Activated T-cell treated with anti-CD3 and anti-CD28 coated beads, Interleukin-2, amount 50 U/mL, for 4 hours (primary cell): ENCODE results near the gene CTDNEP1. TPM values are rescaled to one million over a fixed set of nuclear protein-coding genes. Genes with fewer than 3 reads are reported as not detected.

Source experiments
- ATAC-seq, 2 donors: fragments of 200-7000 bp; cut with Tn5 transposase; one replicate each; pipeline ENCODE4 v1.10.0; 2021
- DNase-seq: peaks from one replicate; pipeline ENCODE4 v3.0.0-alpha.2; 2020
- H3K27me3 Mint-ChIP-seq: one replicate; pipeline ENCODE4 v1.8.0; 2021; ENCODE audit warnings: low read depth, mixed read lengths
- H3K36me3 Mint-ChIP-seq: one replicate; pipeline ENCODE4 v1.8.0; 2022; ENCODE audit warnings: mixed read lengths; ENCODE audit not compliant: insufficient read depth
- H3K4me1 Mint-ChIP-seq: one replicate; pipeline ENCODE4 v1.8.0; 2021; ENCODE audit warnings: low read depth, mixed read lengths
- H3K4me3 Mint-ChIP-seq: one replicate; pipeline ENCODE4 v1.8.0; 2021; ENCODE audit warnings: mild to moderate bottlenecking, moderate library complexity, mixed read lengths
- H3K9me3 Mint-ChIP-seq: one replicate; pipeline ENCODE4 v1.8.0; 2021; ENCODE audit warnings: mixed read lengths
- total RNA-seq, 3 donors: library from RNA; stranded (reverse); gene quantifications; one replicate each; pipeline ENCODE4 v1.2.1, GENCODE V29; 2021

Gene CTDNEP1
- total RNA-seq, 3 donors from 2014 or later: 190 to 210 (median 196) TPM

- H3K36me3 Mint-ChIP-seq: no peaks in the 10 kb centered on the region
- peak overlapping the region; percentile 84 for H3K4me3 Mint-ChIP-seq
- peak; percentile 81 to 82 for ATAC-seq
- DNase-seq: peak; percentile 99
- H3K4me1 Mint-ChIP-seq: peaks cover 61% of the 10 kb centered on the region
- H3K9me3 Mint-ChIP-seq: no peaks in the 10 kb centered on the region
- peaks cover 6% of the 10 kb centered on the region for H3K27me3 Mint-ChIP-seq
These were observed 37.0 kb downstream of the CTDNEP1 start for GRCh38 chr17:7214300-7215135.

- Mint-ChIP-seq H3K4me3 (peak overlapping the region; percentile 84), H3K27me3 (peaks cover 6% of the 10 kb centered on the region), H3K4me1 (peaks cover 55% of the 10 kb centered on the region), H3K9me3 (no peaks in the 10 kb centered on the region), H3K36me3 (no peaks in the 10 kb centered on the region)
- DNase-seq: no peak
- no peak for ATAC-seq
These were observed 37.6 kb downstream of the CTDNEP1 start for GRCh38 chr17:7213895-7214299.

GRCh38 chr17:7211491-7212273 lies 39.9 kb downstream of the CTDNEP1 start:
- no peaks in the 10 kb centered on the region for H3K9me3 Mint-ChIP-seq
- peaks cover 39% of the 10 kb centered on the region for H3K4me1 Mint-ChIP-seq
- ATAC-seq: no peak
- peaks cover 6% of the 10 kb centered on the region for H3K27me3 Mint-ChIP-seq
- H3K4me3 Mint-ChIP-seq: no peak overlapping the region
- DNase-seq: no peak
- H3K36me3 Mint-ChIP-seq: no peaks in the 10 kb centered on the region

GRCh38 chr17:7208754-7209460 lies 42.6 kb downstream of the CTDNEP1 start:
- H3K4me1 Mint-ChIP-seq: peaks cover 39% of the 10 kb centered on the region
- no peaks in the 10 kb centered on the region for H3K9me3 Mint-ChIP-seq
- H3K4me3 Mint-ChIP-seq: no peak overlapping the region
- no peaks in the 10 kb centered on the region for H3K36me3 Mint-ChIP-seq
- H3K27me3 Mint-ChIP-seq: peaks cover 6% of the 10 kb centered on the region
- DNase-seq: no peak
- no peak for ATAC-seq

GRCh38 chr17:7208027-7208571 lies 43.4 kb downstream of the CTDNEP1 start:
- Mint-ChIP-seq H3K36me3 (no peaks in the 10 kb centered on the region), H3K4me3 (no peak overlapping the region), H3K27me3 (peaks cover 6% of the 10 kb centered on the region), H3K9me3 (no peaks in the 10 kb centered on the region), H3K4me1 (peaks cover 36% of the 10 kb centered on the region)
- DNase-seq (no peak), ATAC-seq (no peak)

- no peak overlapping the region for H3K4me3 Mint-ChIP-seq
- peaks cover 36% of the 10 kb centered on the region for H3K4me1 Mint-ChIP-seq
- peaks cover 6% of the 10 kb centered on the region for H3K27me3 Mint-ChIP-seq
- DNase-seq (no peak), ATAC-seq (no peak)
- no peaks in the 10 kb centered on the region for H3K36me3 Mint-ChIP-seq
- no peaks in the 10 kb centered on the region for H3K9me3 Mint-ChIP-seq
These were observed 44.2 kb downstream of the CTDNEP1 start for GRCh38 chr17:7207120-7208001.

GRCh38 chr17:7205561-7205960 lies 46.0 kb downstream of the CTDNEP1 start:
- no peaks in the 10 kb centered on the region for H3K9me3 Mint-ChIP-seq

DNA sequence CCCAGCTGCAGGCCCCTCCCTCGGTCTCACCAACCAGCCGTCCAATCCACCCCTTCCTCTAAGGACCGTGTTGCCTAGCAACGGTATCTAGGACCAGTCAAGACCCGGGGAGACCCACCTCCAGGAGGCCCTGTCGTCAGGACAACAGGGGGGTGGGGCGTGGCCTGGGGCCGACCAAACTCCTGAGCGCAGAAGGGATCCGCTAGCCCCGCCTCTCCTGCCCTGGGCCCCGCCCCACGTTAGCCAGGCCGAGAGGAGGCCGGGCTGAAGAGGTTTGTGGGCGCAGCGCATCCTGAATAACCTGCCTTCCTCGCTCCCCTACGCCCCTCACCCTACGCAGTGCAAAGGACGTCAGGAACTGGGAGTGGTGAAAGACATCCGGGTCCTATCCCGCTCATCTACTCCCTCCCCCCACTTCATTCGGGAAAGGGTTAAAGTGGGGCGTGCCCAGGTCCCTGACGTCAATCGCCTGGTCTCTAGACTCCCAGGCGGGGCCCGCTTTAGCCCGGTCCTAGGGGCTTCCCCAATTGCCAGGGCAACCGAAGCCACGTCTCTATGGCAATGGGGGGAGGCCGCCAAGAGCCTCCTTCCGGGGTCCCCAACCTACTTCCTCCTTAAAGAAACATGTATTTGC lies 46.6 kb downstream of the CTDNEP1 start:
- no peaks in the 10 kb centered on the region for H3K27me3 Mint-ChIP-seq
- H3K36me3 Mint-ChIP-seq: no peaks in the 10 kb centered on the region
- DNase-seq: peak; percentile 91
- H3K4me1 Mint-ChIP-seq: peaks cover 28% of the 10 kb centered on the region
- peak overlapping the region; percentile 71 for H3K4me3 Mint-ChIP-seq
- peak; percentile 87 to 90 for ATAC-seq
- H3K9me3 Mint-ChIP-seq: no peaks in the 10 kb centered on the region

More at GRCh38 chr17:7205561-7205960, 46.0 kb downstream of the CTDNEP1 start:
- Mint-ChIP-seq H3K27me3 (no peaks in the 10 kb centered on the region), H3K4me1 (peaks cover 30% of the 10 kb centered on the region), H3K36me3 (no peaks in the 10 kb centered on the region), H3K4me3 (peak overlapping the region; percentile 71)
- ATAC-seq (no peak), DNase-seq (no peak)

DNA sequence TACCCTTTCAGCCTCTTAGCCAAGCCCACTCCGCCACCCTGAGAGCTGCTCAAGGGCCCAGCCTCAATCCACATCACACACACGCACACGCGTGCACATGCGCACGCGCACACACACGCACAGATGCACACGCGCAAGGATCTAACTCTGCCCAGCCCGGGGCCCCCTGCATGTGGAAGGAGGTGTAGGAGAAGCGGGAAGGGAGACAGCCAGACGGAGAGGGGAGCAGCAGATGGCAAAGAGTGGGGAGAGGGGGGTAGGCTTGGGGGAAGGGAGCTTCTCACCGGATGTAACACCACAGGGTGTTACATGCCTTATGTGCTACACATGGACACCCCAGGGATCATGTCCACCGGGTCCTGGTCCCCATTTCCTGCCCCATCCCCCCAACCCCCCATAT lies 47.2 kb downstream of the CTDNEP1 start:
- Mint-ChIP-seq H3K27me3 (no peaks in the 10 kb centered on the region), H3K36me3 (no peaks in the 10 kb centered on the region), H3K4me3 (peak overlapping the region; percentile 71), H3K9me3 (no peaks in the 10 kb centered on the region), H3K4me1 (peaks cover 28% of the 10 kb centered on the region)
- DNase-seq (no peak), ATAC-seq (peak in 1 of 2 donors; percentile 1)

- no peak for ATAC-seq
- H3K27me3 Mint-ChIP-seq: no peaks in the 10 kb centered on the region
- DNase-seq: no peak
- H3K4me3 Mint-ChIP-seq: peak overlapping the region; percentile 35
- peaks cover 28% of the 10 kb centered on the region for H3K4me1 Mint-ChIP-seq
- H3K9me3 Mint-ChIP-seq: no peaks in the 10 kb centered on the region
- H3K36me3 Mint-ChIP-seq: no peaks in the 10 kb centered on the region
These were observed 48.1 kb downstream of the CTDNEP1 start for GRCh38 chr17:7203391-7203790.

- Mint-ChIP-seq H3K36me3 (peaks cover 2% of the 10 kb centered on the region), H3K4me1 (no peaks in the 10 kb centered on the region), H3K27me3 (no peaks in the 10 kb centered on the region), H3K4me3 (no peak overlapping the region), H3K9me3 (no peaks in the 10 kb centered on the region)
- ATAC-seq: no peak
- DNase-seq: no peak
These were observed 54.7 kb downstream of the CTDNEP1 start for GRCh38 chr17:7196651-7197401.

DNA sequence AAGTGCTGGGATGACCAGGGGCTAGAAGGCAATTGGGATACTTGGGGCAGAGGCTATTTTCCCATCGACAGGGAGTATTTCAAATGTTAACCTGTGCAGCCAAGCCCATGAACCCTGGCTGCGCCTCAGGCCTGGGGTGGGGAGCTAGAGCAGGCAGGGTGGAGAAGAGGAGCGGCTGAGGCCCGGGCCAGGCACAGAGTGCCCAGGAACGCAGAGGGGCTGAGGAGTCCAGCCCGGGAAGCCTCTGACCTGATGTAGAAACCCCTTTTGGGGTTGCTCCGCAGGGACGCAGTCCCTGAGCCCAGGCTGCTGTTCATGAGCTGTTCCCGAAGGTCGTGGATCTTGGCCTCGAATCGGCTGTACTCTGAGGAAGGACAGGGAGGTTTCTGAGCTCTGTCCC lies 55.6 kb downstream of the CTDNEP1 start:
- DNase-seq: no peak
- Mint-ChIP-seq H3K4me1 (no peaks in the 10 kb centered on the region), H3K36me3 (peaks cover 2% of the 10 kb centered on the region), H3K9me3 (no peaks in the 10 kb centered on the region), H3K27me3 (no peaks in the 10 kb centered on the region), H3K4me3 (no peak overlapping the region)
- ATAC-seq: no peak
